NT2/D1 (cell line): ENCODE measurements around the gene PKLR.

ENCODE experiments used
- SUZ12 ChIP-seq: IDR thresholded peaks from 2 replicates; pipeline ENCODE4 v1.6.1; 2011; ENCODE audit not compliant: insufficient read length, insufficient read depth; ENCODE audit errors: extremely low read depth
- YY1 ChIP-seq: IDR thresholded peaks from 2 replicates; pipeline ENCODE4 v1.6.1; 2011; ENCODE audit not compliant: insufficient read length, insufficient read depth

- no peak for TF ChIP-seq SUZ12
- TF ChIP-seq YY1 = no peak
Measured at GRCh38 chr1:155300024-155300423, 1.2 kb downstream of the PKLR start.
